GM12874 (cell line): ENCODE measurements around the gene FBN1.

Source experiments
- TF ChIP-seq, protein P1 (sequence below): IDR thresholded peaks from 2 replicates; pipeline ENCODE4 v1.5.1; 2011; ENCODE audit warnings: low read depth, mild to moderate bottlenecking, control low read depth, low read length, moderate library complexity; ENCODE audit not compliant: insufficient read depth

Gene FBN1

GRCh38 chr15:48421362-48421761 is 224.1 kb downstream of the FBN1 start:
- TF ChIP-seq, protein P1, sequence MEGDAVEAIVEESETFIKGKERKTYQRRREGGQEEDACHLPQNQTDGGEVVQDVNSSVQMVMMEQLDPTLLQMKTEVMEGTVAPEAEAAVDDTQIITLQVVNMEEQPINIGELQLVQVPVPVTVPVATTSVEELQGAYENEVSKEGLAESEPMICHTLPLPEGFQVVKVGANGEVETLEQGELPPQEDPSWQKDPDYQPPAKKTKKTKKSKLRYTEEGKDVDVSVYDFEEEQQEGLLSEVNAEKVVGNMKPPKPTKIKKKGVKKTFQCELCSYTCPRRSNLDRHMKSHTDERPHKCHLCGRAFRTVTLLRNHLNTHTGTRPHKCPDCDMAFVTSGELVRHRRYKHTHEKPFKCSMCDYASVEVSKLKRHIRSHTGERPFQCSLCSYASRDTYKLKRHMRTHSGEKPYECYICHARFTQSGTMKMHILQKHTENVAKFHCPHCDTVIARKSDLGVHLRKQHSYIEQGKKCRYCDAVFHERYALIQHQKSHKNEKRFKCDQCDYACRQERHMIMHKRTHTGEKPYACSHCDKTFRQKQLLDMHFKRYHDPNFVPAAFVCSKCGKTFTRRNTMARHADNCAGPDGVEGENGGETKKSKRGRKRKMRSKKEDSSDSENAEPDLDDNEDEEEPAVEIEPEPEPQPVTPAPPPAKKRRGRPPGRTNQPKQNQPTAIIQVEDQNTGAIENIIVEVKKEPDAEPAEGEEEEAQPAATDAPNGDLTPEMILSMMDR: no peak

- TF ChIP-seq, protein P1: no peak
These were observed 225.6 kb downstream of the FBN1 start for GRCh38 chr15:48419896-48420295.

DNA sequence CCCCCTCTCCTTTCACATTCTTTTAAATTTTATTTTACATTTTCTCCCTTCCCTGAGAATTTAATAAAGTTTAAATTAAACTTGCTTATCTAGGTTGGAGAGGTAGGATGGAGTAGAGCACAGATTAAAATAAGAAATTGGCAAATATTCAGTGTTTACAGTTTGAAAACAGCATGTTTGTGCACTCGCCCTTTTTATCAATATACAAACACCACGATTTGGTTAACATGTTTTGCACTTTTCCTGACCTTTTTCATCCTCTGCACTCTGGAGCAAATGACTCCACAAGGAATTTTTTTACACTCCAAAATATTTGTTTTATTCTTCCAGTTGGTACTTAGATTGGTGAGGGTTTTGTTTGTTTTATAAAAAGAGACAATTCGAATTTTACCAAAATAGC is 227.2 kb downstream of the FBN1 start:
- TF ChIP-seq, protein P1: no peak

DNA sequence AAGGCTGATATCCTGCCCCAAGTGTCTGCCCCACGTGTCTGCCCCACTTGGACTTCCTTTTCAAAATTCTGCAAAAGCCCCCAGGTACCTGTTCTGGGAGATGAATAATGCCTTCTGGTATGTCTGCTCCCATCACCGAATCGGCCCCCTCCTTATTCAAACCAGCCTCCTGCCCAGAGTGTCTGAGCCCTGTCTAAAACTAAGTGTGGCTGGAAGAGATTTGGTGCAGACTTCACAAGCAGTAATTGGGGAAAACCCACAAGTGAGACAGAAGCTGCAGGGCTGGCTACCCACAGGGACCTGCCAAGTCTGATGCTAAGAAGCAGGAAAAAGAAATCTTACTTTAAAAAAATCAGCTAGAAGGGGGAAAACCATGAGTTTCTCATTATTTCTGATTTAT is 229.2 kb downstream of the FBN1 start:
- TF ChIP-seq, protein P1: no peak

- TF ChIP-seq, protein P1: no peak
These were observed 230.2 kb downstream of the FBN1 start for GRCh38 chr15:48415036-48415886.

DNA sequence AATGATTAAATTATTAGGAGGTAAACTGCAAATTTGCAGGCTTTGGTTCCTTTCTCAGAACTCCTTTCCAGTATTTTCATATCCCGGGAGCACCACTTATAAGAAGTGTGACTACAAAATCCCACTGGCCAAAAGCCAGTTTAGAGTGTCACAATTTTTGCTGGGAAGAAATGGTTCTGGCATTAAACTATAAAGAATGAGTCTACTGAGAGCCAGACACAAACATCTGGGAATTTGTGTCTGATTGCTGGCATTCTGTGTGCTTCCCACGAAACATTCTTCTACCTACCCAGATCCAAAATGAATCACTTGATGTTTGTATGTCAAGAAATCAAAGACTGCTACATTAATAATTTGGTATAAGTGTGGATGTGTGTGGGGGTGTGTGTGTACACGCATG is 231.5 kb downstream of the FBN1 start:
- TF ChIP-seq, protein P1: no peak

DNA sequence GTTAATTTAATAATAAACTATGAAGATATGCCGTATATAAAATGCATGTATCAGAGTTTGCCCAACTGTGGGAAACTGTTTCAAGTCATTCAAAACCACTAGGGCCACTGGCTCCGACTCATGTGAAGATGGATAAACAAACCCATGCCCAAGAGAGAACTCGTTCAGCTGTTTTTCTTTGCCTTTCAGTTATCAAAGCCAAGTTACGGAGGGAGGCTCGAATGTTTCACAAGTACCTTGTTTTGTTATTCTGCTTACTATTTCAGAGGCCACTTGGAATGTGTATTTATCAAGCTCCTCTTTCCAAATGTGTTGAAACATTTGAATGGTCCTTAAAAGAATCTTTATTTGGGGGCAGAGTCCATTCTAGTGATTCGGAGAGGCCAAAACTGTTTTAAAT is 232.2 kb downstream of the FBN1 start:
- TF ChIP-seq, protein P1: no peak
